ENCODE results near the gene AVL9. TPM values are rescaled to one million over a fixed set of nuclear protein-coding genes. Genes with fewer than 3 reads are reported as not detected.

AVL9 gene
- total RNA-seq, 4 donors from 2014 or later = 50.9 to 69.2 (median 62.9) TPM

DNA sequence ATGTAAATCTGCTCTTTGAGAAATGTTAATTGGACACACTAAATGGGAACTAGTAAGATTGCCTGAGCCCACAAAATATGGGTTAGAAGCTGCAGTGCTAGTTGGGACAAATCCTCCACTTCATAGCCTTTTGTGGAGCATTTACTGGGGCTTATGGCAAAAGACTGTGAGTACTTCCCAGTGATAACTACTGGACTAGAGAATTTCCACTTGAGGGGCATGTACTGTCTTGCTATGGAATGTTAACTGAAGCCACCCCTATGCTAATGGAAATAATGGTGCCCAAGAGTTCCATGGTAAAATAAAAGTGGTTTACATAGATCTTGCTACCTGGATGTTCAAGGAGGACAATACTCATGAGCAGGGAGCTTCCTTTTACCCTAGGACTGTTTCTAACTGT, 29.3 kb downstream of the AVL9 start:
- in situ Hi-C loops (cut with MboI; ENCODE audit: low pct_ligation_motif_present in 1 of 4, low pct_unique_long_range_greater_than_20kb in 1 of 4, low sequenced_read_pairs in 3 of 4) (no loop called here), intact Hi-C loops (cut with DNase I; ENCODE audit: low total_unique reads) (no loop called here)
- no peak overlapping the region for H3K4me3 ChIP-seq

DNA sequence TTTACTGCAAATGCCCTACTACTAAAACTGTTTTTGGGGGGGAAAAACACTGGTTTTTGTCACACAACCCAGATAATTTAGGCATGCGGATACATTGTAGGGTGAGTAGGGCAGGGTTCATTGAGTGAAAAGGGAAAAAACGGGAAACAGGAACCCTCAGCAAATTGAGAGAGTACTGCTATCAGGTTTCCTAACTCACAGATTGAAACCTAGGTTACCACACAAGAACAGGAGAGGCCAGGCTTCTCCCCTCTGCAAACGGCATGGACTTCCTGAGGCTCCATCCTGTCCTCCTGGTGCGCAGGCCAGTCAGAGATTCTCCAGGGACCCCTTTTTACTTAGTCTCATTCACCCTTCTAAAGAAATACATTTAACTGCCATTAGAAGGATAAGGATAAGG, 30.6 kb downstream of the AVL9 start:
- in situ Hi-C loops (cut with MboI; ENCODE audit: low pct_ligation_motif_present in 1 of 4, low pct_unique_long_range_greater_than_20kb in 1 of 4, low sequenced_read_pairs in 3 of 4) = no loop called here
- Histone ChIP-seq H3K36me3 (peaks cover 0 to 4% (median 0%) of the 10 kb centered on the region in 4 donors), H3K27me3 (no peaks in the 10 kb centered on the region), H3K27ac (no peak overlapping the region), H3K9me3 (no peaks in the 10 kb centered on the region), H3K4me1 (peaks cover 0 to 3% (median 0%) of the 10 kb centered on the region in 4 donors), H3K4me3 (no peak overlapping the region)
- WGBS, 2 donors (ENCODE audit: low coverage in 1 of 2) = 91% methylated on average over 4 of the region's 4 CpGs; no CpG with 5 or more reads in 1 of the 2 donors
- DNase-seq = no peak
- intact Hi-C loops (cut with DNase I; ENCODE audit: low total_unique reads) = no loop called here
- TF ChIP-seq POLR2A (IDR thresholded peaks at IDR 0.05) (no peak), EP300 (IDR thresholded peaks at IDR 0.05; ENCODE audit: low read depth) (no peak), POLR2AphosphoS5 (IDR thresholded peaks at IDR 0.05) (no peak)
- TF ChIP-seq, protein P1, sequence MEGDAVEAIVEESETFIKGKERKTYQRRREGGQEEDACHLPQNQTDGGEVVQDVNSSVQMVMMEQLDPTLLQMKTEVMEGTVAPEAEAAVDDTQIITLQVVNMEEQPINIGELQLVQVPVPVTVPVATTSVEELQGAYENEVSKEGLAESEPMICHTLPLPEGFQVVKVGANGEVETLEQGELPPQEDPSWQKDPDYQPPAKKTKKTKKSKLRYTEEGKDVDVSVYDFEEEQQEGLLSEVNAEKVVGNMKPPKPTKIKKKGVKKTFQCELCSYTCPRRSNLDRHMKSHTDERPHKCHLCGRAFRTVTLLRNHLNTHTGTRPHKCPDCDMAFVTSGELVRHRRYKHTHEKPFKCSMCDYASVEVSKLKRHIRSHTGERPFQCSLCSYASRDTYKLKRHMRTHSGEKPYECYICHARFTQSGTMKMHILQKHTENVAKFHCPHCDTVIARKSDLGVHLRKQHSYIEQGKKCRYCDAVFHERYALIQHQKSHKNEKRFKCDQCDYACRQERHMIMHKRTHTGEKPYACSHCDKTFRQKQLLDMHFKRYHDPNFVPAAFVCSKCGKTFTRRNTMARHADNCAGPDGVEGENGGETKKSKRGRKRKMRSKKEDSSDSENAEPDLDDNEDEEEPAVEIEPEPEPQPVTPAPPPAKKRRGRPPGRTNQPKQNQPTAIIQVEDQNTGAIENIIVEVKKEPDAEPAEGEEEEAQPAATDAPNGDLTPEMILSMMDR (IDR thresholded peaks at IDR 0.05) = no peak

More for the DNA sequence above, 29.3 kb downstream of the AVL9 start:
- Histone ChIP-seq H3K27ac (no peak overlapping the region), H3K9me3 (no peaks in the 10 kb centered on the region), H3K36me3 (peaks cover 0 to 4% (median 0%) of the 10 kb centered on the region in 4 donors), H3K4me1 (peaks cover 0 to 3% (median 0%) of the 10 kb centered on the region in 4 donors), H3K27me3 (no peaks in the 10 kb centered on the region)
- no peak for TF ChIP-seq POLR2A (IDR thresholded peaks at IDR 0.05)
- TF ChIP-seq, protein P1 (IDR thresholded peaks at IDR 0.05) = no peak
- no peak for TF ChIP-seq EP300 (IDR thresholded peaks at IDR 0.05; ENCODE audit: low read depth)
- TF ChIP-seq POLR2AphosphoS5 (IDR thresholded peaks at IDR 0.05) = no peak
- no peak for DNase-seq

DNA sequence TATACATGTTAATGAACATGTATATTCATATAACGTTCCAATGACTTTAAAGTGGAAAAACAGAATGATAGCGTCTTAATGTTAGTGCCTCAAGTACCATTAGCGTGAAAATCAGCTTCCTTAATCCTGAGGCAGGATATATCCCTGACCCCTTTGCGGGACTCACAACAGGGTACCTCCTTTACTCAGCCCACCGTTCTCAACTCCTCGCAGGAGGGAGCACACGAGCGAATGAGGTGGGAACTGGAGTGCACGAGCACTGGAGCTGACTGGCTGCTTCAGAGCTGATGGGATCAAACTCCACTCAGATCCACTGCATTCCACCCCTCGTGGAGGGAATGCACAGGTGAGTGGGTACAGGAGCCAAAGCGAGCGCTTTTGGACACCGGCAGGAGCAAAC, 36.1 kb downstream of the AVL9 start:
- in situ Hi-C loops (cut with MboI; ENCODE audit: low pct_ligation_motif_present in 1 of 4, low pct_unique_long_range_greater_than_20kb in 1 of 4, low sequenced_read_pairs in 3 of 4) = no loop called here
- Histone ChIP-seq H3K36me3 (no peaks in the 10 kb centered on the region), H3K4me3 (no peak overlapping the region), H3K4me1 (peaks cover 0 to 10% (median 4%) of the 10 kb centered on the region in 4 donors), H3K27me3 (no peaks in the 10 kb centered on the region), H3K9me3 (no peaks in the 10 kb centered on the region), H3K27ac (no peak overlapping the region)
- 94 to 97% methylated on average over 8 to 12 of the region's 13 CpGs for WGBS, 2 donors (ENCODE audit: low coverage in 1 of 2)
- no peak for TF ChIP-seq POLR2A (IDR thresholded peaks at IDR 0.05)
- TF ChIP-seq, protein P1 (IDR thresholded peaks at IDR 0.05) = no peak
- no peak for TF ChIP-seq EP300 (IDR thresholded peaks at IDR 0.05; ENCODE audit: low read depth)
- TF ChIP-seq POLR2AphosphoS5 (IDR thresholded peaks at IDR 0.05) = no peak
- no peak for DNase-seq
- intact Hi-C loops (cut with DNase I; ENCODE audit: low total_unique reads) = no loop called here

DNA sequence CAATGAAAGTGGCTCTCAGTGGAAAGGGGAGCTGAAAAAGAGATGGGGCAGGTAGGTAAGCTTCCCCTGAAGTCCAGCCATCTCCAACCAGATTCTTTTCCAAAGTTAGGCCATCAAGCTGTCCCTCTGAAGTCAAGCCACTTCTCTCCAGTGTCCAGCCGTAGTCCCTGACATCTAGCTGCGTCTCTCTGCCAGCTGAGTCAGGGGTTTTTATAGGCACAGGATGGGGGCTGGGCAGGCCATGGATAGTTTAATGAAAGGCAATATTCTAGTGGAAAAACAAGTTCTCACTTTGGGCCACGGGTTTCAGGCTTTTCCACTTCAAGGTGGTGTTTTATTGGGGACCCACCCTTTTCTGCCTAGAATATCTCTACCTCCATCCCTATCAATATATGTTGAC, 36.8 kb downstream of the AVL9 start:
- TF ChIP-seq, protein P1 (IDR thresholded peaks at IDR 0.05) = no peak
- Histone ChIP-seq H3K27ac (no peak overlapping the region), H3K36me3 (no peaks in the 10 kb centered on the region), H3K4me3 (no peak overlapping the region), H3K27me3 (no peaks in the 10 kb centered on the region), H3K4me1 (peaks cover 0 to 14% (median 5%) of the 10 kb centered on the region in 4 donors), H3K9me3 (no peaks in the 10 kb centered on the region)
- in situ Hi-C loops (cut with MboI; ENCODE audit: low pct_ligation_motif_present in 1 of 4, low pct_unique_long_range_greater_than_20kb in 1 of 4, low sequenced_read_pairs in 3 of 4) (no loop called here), intact Hi-C loops (cut with DNase I; ENCODE audit: low total_unique reads) (no loop called here)
- DNase-seq = no peak
- 33 to 60% methylated on average over 1 to 3 of the region's 3 CpGs for WGBS, 2 donors (ENCODE audit: low coverage in 1 of 2)
